CD14-positive monocyte (primary cell): ENCODE data around the gene ABCC4. TPM values are rescaled to one million over a fixed set of nuclear protein-coding genes. Genes with fewer than 3 reads are reported as not detected.

Experiments
- DNase-seq, 3 donors: peaks; one replicate each; pipeline ENCODE4 v3.0.0-alpha.2; 2011 to 2022
- H2AFZ ChIP-seq: 2 replicates; pipeline ENCODE4 v1.6.0; 2012; ENCODE audit warnings: mild to moderate bottlenecking, low read depth, low read length, inconsistent platforms; ENCODE audit not compliant: insufficient read depth, poor library complexity, severe bottlenecking
- H3K27ac ChIP-seq, 2 donors: 1 replicate in 1 of 2; 2 replicates in 1 of 2; pipeline ENCODE4 v1.5.1; 2012 to 2013; ENCODE audit warnings: low read length in 2 of 2, control low read depth in 1 of 2, inconsistent platforms in 1 of 2, low read depth in 1 of 2, mild to moderate bottlenecking in 1 of 2
- H3K27me3 ChIP-seq, 2 donors: one replicate each; pipeline versions ENCODE4 v1.6.0 to v1.6.1; 2011 to 2013; ENCODE audit warnings: low read length in 2 of 2; ENCODE audit not compliant: control insufficient read depth in 2 of 2, insufficient read depth in 2 of 2
- H3K36me3 ChIP-seq, 2 donors: replicated peaks in 1 of 2; 1 replicate in 1 of 2; 2 replicates in 1 of 2; pipeline versions ENCODE4 v1.5.1 to v1.6.1; 2012 to 2013; ENCODE audit warnings: low read length in 2 of 2, control low read depth in 1 of 2, inconsistent platforms in 1 of 2, mild to moderate bottlenecking in 1 of 2; ENCODE audit not compliant: insufficient read depth in 2 of 2, control insufficient read depth in 1 of 2
- H3K4me1 ChIP-seq, 2 donors: 1 replicate in 1 of 2; 2 replicates in 1 of 2; pipeline versions ENCODE4 v1.5.1 to v1.6.1; 2012 to 2013; ENCODE audit warnings: low read length in 2 of 2, control low read depth in 1 of 2, inconsistent platforms in 1 of 2, mild to moderate bottlenecking in 1 of 2, moderate library complexity in 1 of 2; ENCODE audit not compliant: insufficient read depth in 2 of 2, control insufficient read depth in 1 of 2
- H3K4me2 ChIP-seq: replicated peaks from 2 replicates; pipeline ENCODE3; 2012; ENCODE audit warnings: low read length, moderate library complexity, mild to moderate bottlenecking; ENCODE audit not compliant: poor library complexity, severe bottlenecking; ENCODE audit errors: extremely low read depth
- H3K4me3 ChIP-seq, 3 experiments: fragments of 200-600 bp in 1 of 3; sonication (generic) in 1 of 3; replicated peaks in 1 of 3; 1 replicate in 2 of 3; 2 replicates in 1 of 3; pipeline ENCODE4 v1.5.1; 2011 to 2013; ENCODE audit warnings: low read length in 3 of 3, mild to moderate bottlenecking in 3 of 3, control low read depth in 2 of 3, low read depth in 2 of 3, inconsistent platforms in 1 of 3, moderate library complexity in 1 of 3
- H3K79me2 ChIP-seq: 2 replicates; pipeline ENCODE4 v1.6.0; 2012; ENCODE audit warnings: mild to moderate bottlenecking, control low read depth, inconsistent platforms, low read length, moderate library complexity; ENCODE audit not compliant: insufficient read depth
- H3K9ac ChIP-seq: 2 replicates; pipeline ENCODE4 v1.6.0; 2017; ENCODE audit warnings: low read length, mild to moderate bottlenecking; ENCODE audit not compliant: insufficient read depth, poor library complexity, severe bottlenecking
- H3K9me3 ChIP-seq, 2 donors: replicated peaks in 1 of 2; 1 replicate in 1 of 2; 2 replicates in 1 of 2; pipeline versions ENCODE4 v1.5.1 to v1.6.1; 2012 to 2013; ENCODE audit warnings: low read length in 2 of 2, control low read depth in 1 of 2; ENCODE audit not compliant: control insufficient read depth in 1 of 2, insufficient read depth in 1 of 2
- H4K20me1 ChIP-seq: 2 replicates; pipeline ENCODE4 v1.6.0; 2012; ENCODE audit warnings: mild to moderate bottlenecking, low read length, control low read depth, moderate library complexity; ENCODE audit not compliant: insufficient read depth
- H3K27ac Mint-ChIP-seq, 7 donors: one replicate each; pipeline ENCODE4 v1.8.0; 2020; ENCODE audit warnings: mild to moderate bottlenecking in 7 of 7, mixed read lengths in 7 of 7, moderate library complexity in 6 of 7, inconsistent platforms in 2 of 7
- H3K27me3 Mint-ChIP-seq, 3 donors: one replicate each; pipeline ENCODE4 v1.8.0; 2021 to 2022; ENCODE audit warnings: low read depth in 3 of 3, mild to moderate bottlenecking in 3 of 3, mixed read lengths in 3 of 3, moderate library complexity in 3 of 3, inconsistent platforms in 1 of 3
- H3K36me3 Mint-ChIP-seq, 2 donors: one replicate each; pipeline ENCODE4 v1.8.0; 2020; ENCODE audit warnings: mixed read lengths in 2 of 2, inconsistent platforms in 1 of 2, mild to moderate bottlenecking in 1 of 2
- H3K4me1 Mint-ChIP-seq: one replicate; pipeline ENCODE4 v1.8.0; 2020; ENCODE audit warnings: mild to moderate bottlenecking, mixed read lengths
- H3K4me3 Mint-ChIP-seq, 2 donors: one replicate each; pipeline ENCODE4 v1.8.0; 2020; ENCODE audit warnings: mild to moderate bottlenecking in 2 of 2, mixed read lengths in 2 of 2, moderate library complexity in 1 of 2
- H3K9me3 Mint-ChIP-seq, 7 donors: one replicate each; pipeline ENCODE4 v1.8.0; 2020 to 2022; ENCODE audit warnings: mixed read lengths in 7 of 7, mild to moderate bottlenecking in 6 of 7, moderate library complexity in 6 of 7, inconsistent platforms in 2 of 7
- WGBS: methylation state at CpG from one replicate; pipeline ENCODE4 v1.1.5; 2013; ENCODE audit warnings: missing lambda C conversion rate; ENCODE audit not compliant: insufficient coverage; 5-methylcytosine and 5-hydroxymethylcytosine counted together
- intact Hi-C, 2 donors: fragments of 100-400 bp; cut with micrococcal nuclease; formaldehyde crosslinking; loops; one replicate each; pipeline versions ENCODE4 v1.15.0 to v1.15.1; 2023
- polyA plus RNA-seq, 3 donors: library from polyadenylated mRNA; depleted of rRNA in 1 of 3; unstranded in 2 of 3; stranded (reverse) in 1 of 3; fragments of 300-500 nt in 2 of 3; fragments of >200 nt in 1 of 3; fragmentation: Illumina TruSeq in 2 of 3; gene quantifications; 1 replicate in 2 of 3; 2 replicates in 1 of 3; pipeline ENCODE4 v1.2.3, GENCODE V29; 2012 to 2021
- TF ChIP-seq, protein P1 (sequence below): fragments of 200-600 bp; IDR thresholded peaks from one replicate; pipeline ENCODE4 v1.8.0; 2022; ENCODE audit warnings: antibody characterized with exemption, mild to moderate bottlenecking

ABCC4 gene
- polyA plus RNA-seq, 3 donors, result 0.96 to 2.5 (median 1.7) TPM

DNA sequence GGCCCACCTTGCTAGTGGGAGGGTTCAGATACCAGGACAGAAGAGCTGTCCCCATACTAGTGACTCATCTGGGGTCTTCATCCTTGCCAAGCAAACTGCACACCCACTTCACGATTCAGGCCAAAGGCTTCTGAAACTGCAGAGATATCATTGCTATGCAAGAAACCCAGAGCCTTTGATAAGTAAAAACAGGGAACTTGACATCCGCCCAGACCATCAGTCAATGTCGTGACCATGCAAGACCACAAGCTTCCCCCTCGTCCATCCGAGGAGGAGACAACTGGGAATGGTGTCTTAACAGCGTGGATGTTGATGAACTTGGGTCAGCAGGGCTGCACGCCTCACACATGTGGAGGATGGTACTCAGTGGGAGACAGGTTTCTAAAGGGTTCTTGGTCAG is 58.0 kb downstream of the ABCC4 start:
- Histone ChIP-seq H3K4me3 (no peak overlapping the region), H3K4me1 (peaks cover 14 to 24% of the 10 kb centered on the region in 2 donors), H3K4me2 (no peak overlapping the region), H3K9me3 (no peaks in the 10 kb centered on the region), H3K9ac (no peak overlapping the region), H4K20me1 (no peaks in the 10 kb centered on the region), H3K79me2 (no peaks in the 10 kb centered on the region), H3K36me3 (no peaks in the 10 kb centered on the region), H3K27ac (no peak overlapping the region), H3K27me3 (no peaks in the 10 kb centered on the region), H2AFZ (no peak overlapping the region)
- DNase-seq, result no peak
- Mint-ChIP-seq H3K36me3 (peaks cover 0 to 5% of the 10 kb centered on the region in 2 donors), H3K4me3 (no peak overlapping the region), H3K27ac (no peak overlapping the region), H3K27me3 (peaks cover 0 to 5% (median 0%) of the 10 kb centered on the region in 3 donors), H3K9me3 (peaks cover 0 to 2% (median 0%) of the 10 kb centered on the region in 7 donors), H3K4me1 (peaks cover 32% of the 10 kb centered on the region)
- intact Hi-C loops, result no loop called here
- TF ChIP-seq, protein P1, sequence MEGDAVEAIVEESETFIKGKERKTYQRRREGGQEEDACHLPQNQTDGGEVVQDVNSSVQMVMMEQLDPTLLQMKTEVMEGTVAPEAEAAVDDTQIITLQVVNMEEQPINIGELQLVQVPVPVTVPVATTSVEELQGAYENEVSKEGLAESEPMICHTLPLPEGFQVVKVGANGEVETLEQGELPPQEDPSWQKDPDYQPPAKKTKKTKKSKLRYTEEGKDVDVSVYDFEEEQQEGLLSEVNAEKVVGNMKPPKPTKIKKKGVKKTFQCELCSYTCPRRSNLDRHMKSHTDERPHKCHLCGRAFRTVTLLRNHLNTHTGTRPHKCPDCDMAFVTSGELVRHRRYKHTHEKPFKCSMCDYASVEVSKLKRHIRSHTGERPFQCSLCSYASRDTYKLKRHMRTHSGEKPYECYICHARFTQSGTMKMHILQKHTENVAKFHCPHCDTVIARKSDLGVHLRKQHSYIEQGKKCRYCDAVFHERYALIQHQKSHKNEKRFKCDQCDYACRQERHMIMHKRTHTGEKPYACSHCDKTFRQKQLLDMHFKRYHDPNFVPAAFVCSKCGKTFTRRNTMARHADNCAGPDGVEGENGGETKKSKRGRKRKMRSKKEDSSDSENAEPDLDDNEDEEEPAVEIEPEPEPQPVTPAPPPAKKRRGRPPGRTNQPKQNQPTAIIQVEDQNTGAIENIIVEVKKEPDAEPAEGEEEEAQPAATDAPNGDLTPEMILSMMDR, result no peak
- 0% methylated on average over 1 of the region's 7 CpGs for WGBS

DNA sequence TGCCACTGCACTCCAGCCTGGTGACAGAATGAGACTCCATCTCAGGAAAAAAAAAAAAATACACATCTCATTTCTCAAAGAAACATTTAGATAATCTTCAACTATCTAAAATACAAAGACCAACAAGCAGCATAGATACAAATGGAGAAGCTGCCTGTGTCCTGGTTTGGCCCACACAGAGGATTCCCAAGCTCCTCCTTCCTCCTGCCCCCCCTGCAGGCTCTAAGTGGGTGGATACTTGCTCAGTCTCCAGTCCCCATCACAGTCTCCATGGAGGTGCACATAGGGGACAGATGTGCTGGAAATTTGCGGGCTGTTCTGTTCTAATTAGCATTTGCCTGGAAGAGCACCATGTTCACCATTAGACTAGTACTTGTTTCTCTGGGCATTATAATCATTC is 59.9 kb downstream of the ABCC4 start:
- no peaks in the 10 kb centered on the region for H3K79me2 ChIP-seq
- no CpG with 5 or more reads among the region's 1 CpG for WGBS
- peaks cover 0 to 5% (median 0%) of the 10 kb centered on the region in 3 donors for H3K27me3 Mint-ChIP-seq
- no peak overlapping the region for H3K27ac Mint-ChIP-seq
- no peaks in the 10 kb centered on the region for H3K36me3 ChIP-seq
- TF ChIP-seq, protein P1, result no peak
- no peaks in the 10 kb centered on the region for H4K20me1 ChIP-seq
- peaks cover 12 to 22% of the 10 kb centered on the region in 2 donors for H3K4me1 ChIP-seq
- intact Hi-C loops, result no loop called here
- peaks cover 0 to 2% of the 10 kb centered on the region in 2 donors for H3K36me3 Mint-ChIP-seq
- H3K27me3 ChIP-seq, result no peaks in the 10 kb centered on the region
- H3K9me3 ChIP-seq, result no peaks in the 10 kb centered on the region
- no peak overlapping the region for H3K4me3 ChIP-seq
- peaks cover 0 to 2% (median 0%) of the 10 kb centered on the region in 7 donors for H3K9me3 Mint-ChIP-seq
- no peak overlapping the region for H3K4me2 ChIP-seq
- no peak overlapping the region for H2AFZ ChIP-seq
- no peak overlapping the region for H3K9ac ChIP-seq
- no peak overlapping the region for H3K4me3 Mint-ChIP-seq
- H3K27ac ChIP-seq, result no peak overlapping the region
- H3K4me1 Mint-ChIP-seq, result peaks cover 26% of the 10 kb centered on the region
- DNase-seq, result no peak
